ENCODE measurements around the gene CLEC2L.
A peak's percentile ranks its signal among the peaks of the same experiment; 100 is the strongest.

CLEC2L gene

DNA sequence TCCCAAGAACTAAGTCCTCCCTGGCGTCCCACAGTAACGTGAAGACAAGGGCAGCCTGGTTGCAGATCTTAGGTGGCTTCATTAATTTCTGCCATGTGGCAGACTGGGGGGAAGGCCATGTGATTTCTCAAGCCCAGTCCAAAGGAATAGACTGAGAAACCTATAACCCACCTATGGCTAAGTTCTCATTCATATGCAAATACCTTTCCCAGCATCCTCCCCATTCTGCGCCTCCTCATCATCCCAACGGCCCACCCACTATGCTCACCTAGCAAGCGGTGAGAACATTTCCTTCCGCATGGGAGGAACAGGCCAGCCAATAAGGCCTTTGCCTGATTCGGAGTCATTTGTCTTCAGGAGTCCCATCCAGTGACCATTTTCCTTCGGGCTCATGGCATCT lies 8.2 kb upstream of the CLEC2L start:
- Histone ChIP-seq H3K27ac (no peak overlapping the region), H3K4me3 (no peak overlapping the region)

DNA sequence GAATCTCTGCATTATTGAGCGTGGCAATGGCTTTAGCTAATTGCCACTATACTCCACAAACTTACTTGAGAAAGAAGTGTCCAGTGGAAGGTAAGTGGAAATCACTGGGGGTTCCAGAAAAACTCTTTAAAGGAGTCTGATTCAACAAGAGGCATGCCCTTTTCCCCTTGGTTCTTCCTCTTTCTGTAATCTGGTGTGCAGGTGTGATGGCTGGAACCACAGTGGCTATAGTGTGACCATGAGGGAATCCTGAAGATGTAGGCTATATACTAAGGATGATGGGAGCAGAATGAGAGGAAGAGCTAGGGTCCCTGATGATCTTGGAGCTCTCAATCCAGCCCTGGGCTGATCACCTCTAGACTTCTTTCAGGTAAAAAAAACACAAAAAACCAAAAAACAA lies 2.0 kb upstream of the CLEC2L start:
- Histone ChIP-seq H3K27ac (no peak overlapping the region), H3K4me3 (no peak overlapping the region)

DNA sequence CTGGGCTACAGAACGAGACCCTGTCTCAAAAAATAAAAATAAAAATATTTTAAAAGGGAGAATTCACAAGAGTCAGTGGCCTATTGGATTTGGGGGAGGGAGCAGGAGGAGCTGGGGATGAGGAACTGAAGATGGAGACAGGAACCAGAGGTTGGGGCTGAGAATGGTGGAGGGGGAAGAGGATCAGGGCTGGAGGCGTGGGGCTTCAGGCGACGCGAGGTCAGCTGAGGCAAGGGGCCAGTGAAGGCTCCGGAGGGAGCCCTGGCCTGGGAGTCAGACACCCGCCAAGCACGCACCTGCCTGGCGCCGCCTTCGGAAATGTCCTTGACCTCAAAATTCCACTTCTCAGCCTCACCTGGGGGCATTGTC lies 671 bp upstream of the CLEC2L start:
- no peak overlapping the region for H3K27ac ChIP-seq
- H3K4me3 ChIP-seq, result no peak overlapping the region

DNA sequence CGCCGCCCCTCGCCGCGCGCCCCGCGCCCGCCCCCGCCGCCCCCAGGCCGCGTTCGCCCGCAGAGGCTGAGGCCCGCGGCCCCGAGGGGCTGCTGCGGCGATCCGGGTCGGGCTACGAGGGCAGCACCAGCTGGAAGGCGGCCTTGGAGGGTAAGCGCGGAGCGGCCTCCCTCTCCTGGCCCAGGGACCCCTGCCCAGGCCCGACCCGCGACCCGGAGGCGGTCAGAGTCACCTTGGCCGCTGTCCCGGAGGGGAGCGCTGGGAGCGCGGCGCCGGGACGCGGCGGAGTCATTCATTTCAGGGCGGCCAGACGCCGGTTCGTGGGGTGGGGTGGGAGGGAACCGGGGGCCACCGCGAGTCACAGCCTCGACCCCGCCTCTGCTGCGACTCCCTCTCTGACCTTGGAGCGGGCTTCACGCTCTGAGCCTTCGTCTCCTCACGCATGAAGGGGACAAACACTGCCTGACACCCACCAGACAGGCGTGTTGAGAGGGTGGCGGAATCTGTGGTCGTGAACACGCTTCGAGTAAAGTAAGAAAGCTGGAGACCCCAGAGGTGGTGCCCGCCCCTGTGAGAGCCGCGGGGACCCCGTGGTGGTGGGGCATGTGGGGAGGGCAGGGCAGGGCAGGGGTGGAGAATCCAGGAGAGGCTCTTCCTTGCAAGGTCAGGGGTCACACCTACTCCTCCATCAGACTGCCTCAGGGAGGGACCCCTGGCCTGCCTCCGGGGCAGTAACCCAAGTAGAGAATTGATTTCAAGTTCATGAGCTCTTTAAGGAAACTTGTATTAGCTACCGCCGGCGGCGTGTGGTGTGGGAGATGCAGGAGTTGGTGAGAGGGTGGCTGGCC lies 707 bp downstream of the CLEC2L start:
- Histone ChIP-seq H3K4me3 (peak overlapping the region in 1 of 7 experiments; percentile 22), H3K27ac (no peak overlapping the region)

DNA sequence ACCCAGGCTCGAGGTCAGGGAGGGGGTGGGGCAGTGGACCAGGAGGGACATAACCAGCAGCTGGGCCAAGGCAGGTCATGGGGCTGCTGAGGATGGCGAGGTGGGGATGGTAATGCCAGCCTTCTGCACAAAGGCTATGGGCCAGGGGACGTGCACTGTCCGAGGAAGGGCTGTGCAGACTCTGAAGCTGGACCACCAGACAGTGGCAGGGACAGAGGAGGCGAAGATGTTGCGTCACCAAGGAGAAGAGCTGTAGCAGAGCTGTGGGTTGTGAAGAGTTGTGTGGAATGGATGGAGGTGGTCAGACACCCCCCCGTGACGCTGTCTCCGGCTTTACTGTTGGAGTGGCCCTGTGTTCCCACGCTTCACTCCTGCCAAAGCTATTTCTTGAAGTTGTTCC lies 1.8 kb downstream of the CLEC2L start:
- Histone ChIP-seq H3K4me3 (no peak overlapping the region), H3K27ac (no peak overlapping the region)

DNA sequence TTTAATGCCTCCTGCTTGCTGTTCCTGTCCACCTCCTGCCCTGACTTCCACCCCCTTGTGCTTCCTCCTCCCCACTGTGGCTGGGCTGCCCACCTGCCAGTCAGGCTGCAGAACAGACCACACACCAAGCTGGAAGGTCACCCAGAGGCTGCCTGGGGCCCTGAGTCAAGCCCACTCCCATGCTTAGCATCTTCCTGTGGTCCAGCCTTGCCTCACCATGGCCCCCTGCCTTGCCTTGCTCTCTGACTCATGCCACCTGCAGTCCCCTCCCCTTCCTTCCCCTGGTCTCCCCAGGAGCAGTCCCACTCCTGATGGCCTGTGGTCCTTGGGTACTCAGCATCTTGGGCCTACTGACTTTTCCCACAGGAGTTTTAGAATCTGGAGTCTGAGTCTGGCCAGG lies 2.3 kb downstream of the CLEC2L start:
- Histone ChIP-seq H3K4me3 (no peak overlapping the region), H3K27ac (no peak overlapping the region)

DNA sequence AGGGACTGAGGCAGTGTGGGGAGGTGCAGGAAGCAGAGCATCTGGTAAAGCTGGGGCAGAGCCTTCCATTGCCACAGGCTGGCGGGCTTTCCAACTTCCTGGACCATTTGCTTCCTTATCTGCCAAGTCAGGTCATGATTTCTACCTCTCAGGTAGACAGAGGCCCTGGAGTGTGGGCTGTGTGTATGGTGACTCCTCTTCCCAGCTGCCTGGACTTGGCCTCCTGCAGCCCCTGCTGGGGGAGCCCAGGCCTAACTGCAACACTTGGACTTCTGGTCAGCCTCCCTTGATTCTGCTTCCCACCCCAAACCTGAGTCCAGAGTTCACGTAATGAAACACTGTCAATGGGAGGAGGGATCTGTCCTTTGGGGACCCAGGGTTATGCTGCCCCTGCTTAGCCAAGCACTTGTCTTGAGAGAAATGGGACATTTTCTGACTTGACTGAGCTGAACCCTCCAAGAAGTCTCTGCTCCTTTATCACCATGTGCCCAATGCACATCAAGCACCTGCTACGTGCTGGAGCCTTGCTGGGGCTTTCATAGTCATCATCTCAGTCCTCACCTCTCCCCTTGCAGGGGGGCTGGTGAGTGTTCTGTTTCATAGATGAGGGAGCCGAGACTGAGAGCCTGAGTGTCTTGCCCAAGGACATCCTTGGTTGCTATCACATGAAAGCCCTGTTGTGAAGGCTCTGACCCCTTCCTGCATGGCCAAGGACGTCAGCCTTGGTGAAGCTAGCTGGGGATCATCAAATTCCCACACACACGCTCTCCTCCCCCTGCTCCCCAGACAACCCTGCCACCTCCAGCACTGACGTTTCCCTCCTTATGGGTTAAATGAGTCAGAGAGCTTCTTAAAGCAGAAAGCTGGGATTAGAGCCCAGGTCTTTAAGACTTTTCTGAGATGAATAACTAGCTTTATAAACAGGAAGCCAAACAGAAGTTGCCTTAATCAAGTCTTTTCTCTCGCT lies 3.4 kb downstream of the CLEC2L start:
- Histone ChIP-seq H3K27ac (no peak overlapping the region), H3K4me3 (no peak overlapping the region)

DNA sequence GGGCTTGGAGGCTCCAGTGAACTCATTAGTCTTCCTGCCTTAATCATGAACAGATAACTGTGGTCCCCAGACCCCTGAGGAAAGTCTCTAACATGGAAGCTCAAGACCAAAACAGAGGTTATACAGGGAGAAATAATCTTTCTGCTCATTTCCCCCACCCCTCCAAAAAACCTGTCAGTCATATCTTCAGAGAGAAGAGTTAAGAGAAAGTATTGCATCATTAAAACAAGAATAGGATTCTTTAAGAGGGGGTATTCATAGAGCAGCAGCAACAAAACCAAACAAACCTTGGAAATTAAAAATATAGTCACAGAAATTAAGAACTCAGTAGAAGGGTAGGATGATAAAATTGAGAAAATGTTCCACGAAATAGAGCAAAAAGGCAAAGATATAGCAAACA lies 7.6 kb downstream of the CLEC2L start:
- no peak overlapping the region for H3K4me3 ChIP-seq
- H3K27ac ChIP-seq, result no peak overlapping the region

DNA sequence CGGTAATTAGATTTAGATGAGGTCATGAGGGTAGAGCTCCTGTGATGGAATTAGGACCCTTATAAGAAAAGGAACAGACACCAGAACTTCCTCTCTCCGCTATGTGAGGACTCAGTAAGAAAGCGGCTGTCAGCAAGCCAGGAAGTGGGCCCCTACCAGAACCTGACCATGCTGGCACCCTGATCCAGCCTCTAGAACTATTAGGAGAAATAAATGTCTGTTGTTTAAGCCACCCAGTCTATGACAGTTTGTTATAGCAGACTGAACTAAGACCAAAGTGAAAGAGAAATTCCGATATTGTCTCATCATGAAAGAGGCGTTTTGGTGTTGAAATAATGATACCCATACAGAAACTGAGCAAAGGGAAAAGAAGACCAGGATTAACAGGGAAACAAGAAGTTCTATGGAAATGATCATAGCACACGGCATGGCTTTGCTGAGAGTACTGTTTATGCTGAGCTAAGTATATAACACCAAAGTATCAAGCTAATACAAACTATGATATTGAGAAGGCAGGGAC lies 9.2 kb downstream of the CLEC2L start:
- H3K27ac ChIP-seq, result no peak overlapping the region
- H3K4me3 ChIP-seq, result no peak overlapping the region

DNA sequence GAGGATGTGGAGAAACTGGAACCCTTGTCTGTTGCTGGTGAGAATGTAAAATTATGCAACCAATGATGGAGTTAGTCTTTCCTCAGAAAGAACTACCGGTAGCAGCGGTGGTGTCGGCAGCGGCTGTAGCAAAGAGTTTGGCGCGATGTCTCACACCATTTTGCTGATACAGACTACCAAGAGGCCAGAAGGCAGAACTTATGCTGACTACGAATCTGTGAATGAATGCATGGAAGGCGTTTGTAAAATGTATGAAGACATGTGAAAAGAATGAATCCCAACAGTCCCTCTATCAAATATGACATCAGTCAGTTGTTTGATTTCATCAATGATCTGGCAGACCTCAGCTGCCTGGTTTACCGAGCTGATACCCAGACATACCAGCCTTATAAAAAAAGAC lies 10.6 kb downstream of the CLEC2L start:
- no peak overlapping the region for H3K27ac ChIP-seq
- H3K4me3 ChIP-seq, result no peak overlapping the region

DNA sequence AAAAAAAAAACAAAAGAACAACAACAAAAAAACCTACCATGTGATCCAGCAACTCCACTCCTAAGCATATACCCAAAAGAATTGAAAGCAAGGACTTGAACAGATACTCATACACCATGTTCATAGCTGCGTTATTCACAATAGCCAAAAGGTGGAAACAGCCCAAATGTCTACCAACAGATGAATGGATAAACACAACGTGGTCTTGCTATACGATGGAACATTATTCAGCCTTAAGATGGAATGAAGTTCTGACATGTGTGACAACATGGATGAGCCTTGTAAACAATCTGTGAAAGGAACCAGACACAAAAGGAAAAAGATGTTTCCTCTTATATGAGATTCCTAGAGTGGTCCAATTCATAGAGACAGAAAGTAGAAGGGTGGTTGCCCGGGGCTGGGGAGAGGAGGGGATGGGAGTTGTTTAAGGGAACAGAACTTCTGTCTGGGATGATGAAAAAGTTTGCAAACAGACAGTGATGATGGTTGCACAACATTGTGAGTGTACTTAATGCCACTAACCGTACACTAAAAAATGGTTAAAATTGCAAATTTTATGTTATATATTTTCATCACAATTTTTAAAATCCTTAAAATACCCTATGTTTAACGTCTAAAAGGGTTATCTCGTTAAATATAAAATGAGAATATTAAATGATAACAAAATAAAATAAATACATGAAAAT lies 11.6 kb downstream of the CLEC2L start:
- no peak overlapping the region for H3K27ac ChIP-seq

DNA sequence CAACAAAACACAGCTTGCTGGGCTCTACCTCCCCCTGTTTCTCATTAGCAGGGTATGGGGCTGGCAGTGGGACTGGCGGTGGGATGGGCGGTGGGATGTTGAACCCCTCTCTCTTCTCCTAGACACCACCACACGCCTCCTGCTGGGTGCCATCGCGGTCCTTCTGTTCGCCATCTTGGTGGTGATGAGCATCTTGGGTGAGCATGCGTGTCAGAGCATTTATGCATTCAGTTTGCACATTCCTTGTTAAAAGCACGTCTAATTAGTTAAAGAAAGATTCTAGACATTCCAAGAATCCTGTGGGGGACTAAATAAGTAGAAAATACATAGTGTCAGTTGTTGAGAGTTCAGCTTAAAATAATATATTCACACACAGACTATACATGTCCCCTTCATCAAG lies 12.7 kb downstream of the CLEC2L start:
- Histone ChIP-seq H3K27ac (no peak overlapping the region), H3K4me3 (no peak overlapping the region)

More for the DNA sequence above, 11.6 kb downstream of the CLEC2L start:
- no peak overlapping the region for H3K4me3 ChIP-seq

DNA sequence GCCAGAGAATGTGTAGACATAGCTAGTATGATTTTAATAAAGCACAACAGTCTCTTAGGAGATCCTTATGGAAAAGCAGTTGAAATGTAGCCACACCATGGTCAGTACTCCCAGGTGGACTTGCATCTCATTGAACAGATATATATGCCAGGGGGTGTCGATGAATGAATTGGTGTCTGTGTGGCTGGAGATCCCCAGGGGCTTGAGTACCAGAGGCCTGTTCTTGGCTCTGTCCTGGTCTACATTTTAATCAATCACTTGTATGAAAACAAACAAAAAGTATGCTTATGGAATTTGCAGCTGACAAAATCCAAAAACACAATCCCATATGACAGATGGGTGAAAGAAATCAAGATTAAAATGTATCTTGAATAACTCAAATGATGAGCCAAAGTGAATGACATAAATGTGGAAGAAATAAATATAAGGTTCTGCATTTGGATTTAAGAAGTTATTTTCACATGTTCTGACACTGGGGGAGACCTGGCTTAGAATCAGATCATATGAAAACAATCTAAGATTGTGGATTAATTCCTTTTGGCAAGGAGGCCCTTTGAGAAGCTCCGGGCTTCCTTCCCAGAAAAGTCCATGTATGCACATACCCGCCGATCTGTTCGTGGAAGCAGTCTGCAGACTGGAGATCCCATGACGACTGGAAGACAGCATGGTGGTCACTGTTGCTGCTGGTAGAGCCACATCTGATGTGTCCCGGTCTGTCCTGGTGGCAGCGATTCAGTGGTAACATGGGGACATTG lies 15.6 kb downstream of the CLEC2L start:
- Histone ChIP-seq H3K4me3 (no peak overlapping the region), H3K27ac (no peak overlapping the region)

DNA sequence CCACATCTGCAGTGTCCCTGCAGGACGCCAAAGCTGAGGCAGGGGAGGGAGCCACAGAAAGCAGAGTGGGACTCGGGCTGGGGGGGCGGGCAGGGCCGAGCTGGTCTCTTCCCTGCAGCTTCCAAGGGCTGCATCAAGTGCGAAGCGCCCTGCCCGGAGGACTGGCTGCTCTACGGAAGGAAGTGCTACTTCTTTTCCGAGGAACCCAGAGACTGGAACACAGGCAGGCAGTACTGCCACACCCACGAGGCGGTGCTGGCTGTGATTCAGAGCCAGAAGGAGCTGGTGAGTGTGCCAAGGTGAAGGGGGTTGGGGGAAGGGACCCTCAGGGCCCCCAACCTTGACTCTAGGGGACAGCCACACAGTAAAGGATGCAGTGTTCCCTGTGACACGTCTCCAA lies 16.7 kb downstream of the CLEC2L start:
- H3K4me3 ChIP-seq, result no peak overlapping the region
- H3K27ac ChIP-seq, result no peak overlapping the region

DNA sequence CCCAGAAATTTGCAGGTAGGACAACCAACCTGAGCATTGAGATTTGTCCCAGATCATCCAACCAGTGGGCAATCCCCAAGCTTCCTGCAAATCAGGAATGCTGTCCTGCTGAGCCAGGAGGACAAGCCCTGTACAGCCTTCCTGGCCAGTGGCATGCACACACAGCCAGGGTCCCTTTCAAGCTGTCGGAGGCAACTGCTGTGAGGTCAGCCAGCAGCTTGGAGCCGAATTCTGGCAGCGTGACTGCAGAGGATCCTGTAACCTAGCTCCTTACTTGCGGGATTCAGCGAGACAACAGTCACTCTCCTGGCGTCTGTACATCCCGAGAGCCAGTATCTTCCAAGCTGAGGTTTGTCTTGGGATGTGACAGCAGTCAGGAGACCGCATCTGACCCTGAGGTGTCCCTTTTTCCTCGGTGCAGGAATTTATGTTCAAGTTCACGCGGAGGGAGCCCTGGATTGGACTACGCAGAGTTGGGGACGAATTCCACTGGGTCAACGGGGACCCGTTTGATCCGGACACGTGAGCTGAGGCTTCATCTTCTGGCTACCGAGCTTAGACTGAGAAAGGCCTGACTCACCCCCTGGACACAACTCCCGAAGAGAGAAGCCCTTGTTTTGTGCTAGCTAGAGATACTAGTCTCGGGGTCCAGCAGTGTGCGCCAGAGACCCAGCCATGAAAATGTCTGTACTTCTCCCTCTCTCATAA lies 18.3 kb downstream of the CLEC2L start:
- Histone ChIP-seq H3K4me3 (no peak overlapping the region), H3K27ac (no peak overlapping the region)

DNA sequence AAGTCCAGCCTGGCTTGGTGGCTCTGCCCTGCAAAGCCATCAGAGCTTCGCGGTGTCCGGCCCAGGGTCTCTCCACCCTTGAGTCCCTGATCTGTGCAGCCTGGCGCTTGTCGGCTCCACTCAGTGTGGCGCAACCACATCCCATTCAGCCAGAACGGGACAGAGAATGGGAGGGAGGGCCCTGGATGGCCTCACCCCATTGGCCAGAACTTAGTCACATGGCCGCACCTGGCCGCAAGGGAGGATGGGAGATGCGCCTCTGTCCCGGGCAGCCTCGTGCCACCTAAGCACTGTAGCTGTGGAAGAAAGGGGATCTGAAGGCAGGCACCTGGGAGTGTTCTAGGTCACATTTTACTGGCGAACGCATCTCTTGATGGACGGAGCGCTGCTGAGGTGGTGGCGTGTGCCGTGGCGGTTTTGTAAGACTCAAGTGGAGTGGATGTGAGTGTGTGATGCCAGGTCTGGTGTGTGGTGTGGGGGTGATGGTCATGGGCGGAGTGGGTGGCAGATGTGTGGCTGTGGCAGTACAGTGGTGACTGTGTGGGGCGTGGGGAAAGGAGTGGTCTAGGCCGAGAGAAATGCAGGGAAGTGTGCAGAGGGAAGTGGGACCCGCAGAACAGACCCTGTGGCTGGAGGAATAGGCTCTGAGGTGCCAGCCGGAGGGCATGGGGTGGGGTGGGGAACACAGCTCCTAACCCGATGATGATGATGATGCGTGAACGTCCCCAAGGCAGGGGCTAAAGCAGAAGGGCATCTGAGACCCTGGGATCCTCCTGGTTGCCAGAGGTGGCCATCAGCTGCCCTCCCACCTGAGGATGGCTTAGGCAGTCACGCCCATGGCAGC lies 19.0 kb downstream of the CLEC2L start:
- no peak overlapping the region for H3K4me3 ChIP-seq

DNA sequence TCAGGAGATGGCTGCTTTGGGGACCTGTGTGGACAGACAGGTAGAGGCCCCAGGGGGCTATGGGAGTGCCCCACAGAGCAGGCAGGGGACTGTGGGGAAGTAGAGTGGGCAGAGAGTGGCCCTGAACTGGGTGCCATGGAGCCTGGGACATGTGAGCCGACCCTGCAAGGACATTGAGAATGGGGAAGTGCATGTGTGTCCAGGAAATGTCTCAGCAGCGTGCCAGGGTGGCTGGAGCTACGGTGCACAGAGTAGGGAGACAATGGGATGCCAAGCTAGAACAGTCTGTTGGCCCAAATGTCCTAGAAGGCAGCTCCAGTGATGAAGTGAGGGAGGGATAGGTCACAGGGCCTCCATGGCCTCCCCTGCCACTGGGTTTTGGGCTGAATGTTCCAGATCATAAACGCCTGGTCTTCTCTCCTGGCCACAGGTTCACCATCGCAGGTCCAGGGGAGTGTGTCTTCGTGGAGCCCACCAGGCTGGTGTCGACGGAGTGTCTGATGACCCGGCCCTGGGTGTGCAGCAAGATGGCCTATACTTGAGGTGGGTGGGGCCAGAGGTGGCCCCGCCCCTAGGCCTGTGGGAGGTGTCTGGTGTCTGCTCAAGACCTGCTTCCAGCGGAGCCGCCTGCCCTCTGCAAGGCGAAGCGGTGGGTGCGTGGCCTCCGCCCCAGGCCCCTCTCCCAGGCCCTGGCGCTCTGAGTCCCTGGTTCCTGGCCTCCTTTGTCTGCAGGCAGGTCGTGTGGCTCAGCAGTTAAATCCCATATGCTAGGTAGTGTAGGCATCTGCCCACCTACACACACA lies 20.5 kb downstream of the CLEC2L start:
- no peak overlapping the region for H3K4me3 ChIP-seq
- no peak overlapping the region for H3K27ac ChIP-seq

More for the DNA sequence above, 19.0 kb downstream of the CLEC2L start:
- H3K27ac ChIP-seq, result no peak overlapping the region
